ENCODE measurements around the gene APOBEC3H.

DNA sequence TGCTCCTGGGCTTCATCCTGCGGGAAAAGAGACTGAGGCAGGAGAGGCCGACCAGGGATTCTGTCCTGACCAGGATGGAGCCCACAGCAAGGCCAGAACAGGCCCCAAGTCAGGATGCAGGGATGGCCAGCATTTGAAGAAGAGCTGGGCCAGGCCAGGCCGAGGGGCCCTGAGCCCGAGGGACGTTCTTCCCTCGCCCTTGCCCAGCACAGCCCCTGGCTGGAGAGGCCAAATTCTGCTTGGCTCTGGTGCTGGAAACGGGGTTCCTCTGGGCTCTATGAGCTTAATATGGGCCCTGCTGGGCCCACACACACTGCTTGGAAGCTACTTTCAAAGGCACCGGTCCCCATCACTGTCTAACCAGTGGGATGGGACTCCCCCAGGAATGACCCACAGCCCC is 12.4 kb upstream of the APOBEC3H start:
- TF ChIP-seq, protein P1, sequence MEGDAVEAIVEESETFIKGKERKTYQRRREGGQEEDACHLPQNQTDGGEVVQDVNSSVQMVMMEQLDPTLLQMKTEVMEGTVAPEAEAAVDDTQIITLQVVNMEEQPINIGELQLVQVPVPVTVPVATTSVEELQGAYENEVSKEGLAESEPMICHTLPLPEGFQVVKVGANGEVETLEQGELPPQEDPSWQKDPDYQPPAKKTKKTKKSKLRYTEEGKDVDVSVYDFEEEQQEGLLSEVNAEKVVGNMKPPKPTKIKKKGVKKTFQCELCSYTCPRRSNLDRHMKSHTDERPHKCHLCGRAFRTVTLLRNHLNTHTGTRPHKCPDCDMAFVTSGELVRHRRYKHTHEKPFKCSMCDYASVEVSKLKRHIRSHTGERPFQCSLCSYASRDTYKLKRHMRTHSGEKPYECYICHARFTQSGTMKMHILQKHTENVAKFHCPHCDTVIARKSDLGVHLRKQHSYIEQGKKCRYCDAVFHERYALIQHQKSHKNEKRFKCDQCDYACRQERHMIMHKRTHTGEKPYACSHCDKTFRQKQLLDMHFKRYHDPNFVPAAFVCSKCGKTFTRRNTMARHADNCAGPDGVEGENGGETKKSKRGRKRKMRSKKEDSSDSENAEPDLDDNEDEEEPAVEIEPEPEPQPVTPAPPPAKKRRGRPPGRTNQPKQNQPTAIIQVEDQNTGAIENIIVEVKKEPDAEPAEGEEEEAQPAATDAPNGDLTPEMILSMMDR (IDR thresholded peaks at IDR 0.05) = no peak
- no peak for TF ChIP-seq POLR2A (IDR thresholded peaks at IDR 0.05)
